DMS53 treated with DMSO at 0.1 percent for 48 hours (cell line): ENCODE measurements around the gene ACE2.
A peak's percentile ranks its signal among the peaks of the same experiment; 100 is the strongest.

Source experiments
- DNase-seq: peaks from one replicate; lab custom pipeline; 2025; ENCODE audit not compliant: unreplicated experiment; lab: John Stamatoyannopoulos, UW

ACE2 gene

GRCh38 chrX:15579778-15580747 lies 20.7 kb downstream of the ACE2 start:
- no peak for DNase-seq

GRCh38 chrX:15576019-15576418 lies 24.7 kb downstream of the ACE2 start:
- no peak for DNase-seq

GRCh38 chrX:15574017-15574416 lies 26.7 kb downstream of the ACE2 start:
- no peak for DNase-seq

- DNase-seq: no peak
Observed at GRCh38 chrX:15570145-15570544, 30.6 kb downstream of the ACE2 start.

- peak; percentile 50 for DNase-seq
Observed at GRCh38 chrX:15567886-15568616, 32.7 kb downstream of the ACE2 start.

GRCh38 chrX:15567267-15567666 lies 33.5 kb downstream of the ACE2 start:
- no peak for DNase-seq

GRCh38 chrX:15566244-15566643 lies 34.5 kb downstream of the ACE2 start:
- DNase-seq: no peak

- DNase-seq: peak; percentile 62
Observed at GRCh38 chrX:15564981-15565579, 35.7 kb downstream of the ACE2 start.

- DNase-seq: no peak
Observed at GRCh38 chrX:15563056-15563455, 37.7 kb downstream of the ACE2 start.

GRCh38 chrX:15560924-15561323 lies 39.8 kb downstream of the ACE2 start:
- no peak for DNase-seq

GRCh38 chrX:15559227-15559626 lies 41.5 kb downstream of the ACE2 start:
- DNase-seq: no peak

GRCh38 chrX:15549189-15550012 lies 51.4 kb downstream of the ACE2 start:
- DNase-seq: no peak

GRCh38 chrX:15547356-15547755 lies 53.4 kb downstream of the ACE2 start:
- no peak for DNase-seq

GRCh38 chrX:15546745-15547144 lies 54.0 kb downstream of the ACE2 start:
- DNase-seq: no peak

- DNase-seq: no peak
Observed at GRCh38 chrX:15530318-15530717, 70.4 kb downstream of the ACE2 start.

GRCh38 chrX:15529165-15529564 lies 71.6 kb downstream of the ACE2 start:
- no peak for DNase-seq

- peak; percentile 36 for DNase-seq
Observed at GRCh38 chrX:15525664-15526416, 74.9 kb downstream of the ACE2 start.

GRCh38 chrX:15524417-15524816 lies 76.3 kb downstream of the ACE2 start:
- peak; percentile 37 for DNase-seq

- no peak for DNase-seq
Observed at GRCh38 chrX:15523088-15523487, 77.7 kb downstream of the ACE2 start.

- peak; percentile 6 for DNase-seq
Observed at GRCh38 chrX:15522464-15522863, 78.3 kb downstream of the ACE2 start.
